ENCODE results near the gene HPD. TPM values are rescaled to one million over a fixed set of nuclear protein-coding genes. Genes with fewer than 3 reads are reported as not detected.

The HPD gene
- total and polyA plus RNA-seq, 2 of the 4 experiments (the other 2 are of a cell fraction): 0.15 to 0.18 TPM

DNA sequence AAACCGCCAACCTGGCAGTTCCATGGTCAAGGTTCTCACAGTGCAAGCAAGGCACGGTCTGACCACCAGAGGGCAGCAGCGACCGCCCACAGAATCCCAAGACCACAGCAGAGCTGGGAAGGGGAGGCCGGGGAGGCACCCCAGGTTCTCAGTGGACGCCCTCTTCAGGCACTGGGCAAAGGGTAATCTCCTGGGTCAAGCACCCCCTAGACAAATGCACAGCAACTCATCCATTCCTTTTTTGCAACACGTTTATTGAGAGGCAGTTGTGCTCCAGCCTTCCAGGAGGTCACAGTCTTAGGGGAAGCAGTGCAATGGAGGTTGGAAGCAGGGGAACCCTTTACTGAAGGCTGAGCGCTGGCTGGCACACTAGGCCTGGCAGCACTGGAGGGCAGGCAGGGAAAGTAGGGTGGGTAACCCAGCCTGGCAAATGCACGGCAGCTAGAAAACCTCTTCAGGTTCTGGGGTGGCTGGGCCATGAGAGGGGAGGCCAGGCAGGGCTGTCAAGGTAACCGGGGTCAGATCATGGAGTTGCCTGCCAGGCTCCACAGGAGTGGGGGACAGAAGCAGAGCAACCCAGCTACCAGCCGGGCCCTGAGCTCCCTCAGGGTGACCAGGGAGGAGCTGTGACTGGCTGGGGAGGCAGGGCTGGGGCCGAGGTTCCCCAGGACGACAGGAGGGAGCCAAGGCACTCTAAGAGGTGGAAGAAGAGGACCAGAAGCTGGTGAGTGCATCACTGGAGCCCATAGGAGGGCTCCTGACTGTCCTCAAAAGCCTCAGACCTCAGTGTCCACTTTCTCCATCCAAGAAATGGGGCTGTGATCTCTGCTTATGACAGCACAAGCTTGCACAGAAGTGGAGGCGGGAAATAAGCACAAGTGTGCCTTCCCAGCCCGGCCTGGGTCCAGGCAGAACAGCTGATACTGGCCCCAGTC lies 63.4 kb downstream of the HPD start (continued):
- no peak for TF ChIP-seq ELK1 (IDR thresholded peaks at IDR 0.05; ENCODE audit: borderline replicate concordance, low read depth, low read length)
